Activated CD8-positive, alpha-beta memory T cell treated with anti-CD3 and anti-CD28 coated beads for 48 hours (primary cell): ENCODE measurements around the gene ANO6.

Source experiments
- DNase-seq, 3 experiments: peaks; one replicate each; pipeline ENCODE4 v3.0.0-alpha.2; 2020; ENCODE audit warnings: low read depth in 2 of 3, low spot score in 2 of 3

Gene ANO6

GRCh38 chr12:45439039-45439438 lies 223.1 kb downstream of the ANO6 start:
- DNase-seq, result no peak

GRCh38 chr12:45446013-45446412 lies 230.1 kb downstream of the ANO6 start:
- no peak for DNase-seq

GRCh38 chr12:45458238-45458637 lies 242.3 kb downstream of the ANO6 start:
- DNase-seq, result no peak

- no peak for DNase-seq
These were observed 243.2 kb downstream of the ANO6 start for GRCh38 chr12:45458854-45459807.

- DNase-seq, result no peak
These were observed 246.6 kb downstream of the ANO6 start for GRCh38 chr12:45462506-45462905.

- no peak for DNase-seq
These were observed 248.8 kb downstream of the ANO6 start for GRCh38 chr12:45464699-45465098.

- DNase-seq, result no peak
These were observed 253.1 kb downstream of the ANO6 start for GRCh38 chr12:45468751-45469615.

- DNase-seq, result no peak
These were observed 254.0 kb downstream of the ANO6 start for GRCh38 chr12:45469902-45470301.

- no peak for DNase-seq
These were observed 257.7 kb downstream of the ANO6 start for GRCh38 chr12:45473636-45474035.

GRCh38 chr12:45475594-45475993 lies 259.7 kb downstream of the ANO6 start:
- DNase-seq, result no peak

- no peak for DNase-seq
These were observed 261.6 kb downstream of the ANO6 start for GRCh38 chr12:45477526-45477925.

- DNase-seq, result no peak
These were observed 263.0 kb downstream of the ANO6 start for GRCh38 chr12:45478931-45479330.

- DNase-seq, result no peak
These were observed 265.9 kb downstream of the ANO6 start for GRCh38 chr12:45481746-45482145.

- DNase-seq, result no peak
These were observed 267.7 kb downstream of the ANO6 start for GRCh38 chr12:45483571-45483970.
